ENCODE data around the gene PIK3R3. TPM values are rescaled to one million over a fixed set of nuclear protein-coding genes. Genes with fewer than 3 reads are reported as not detected.

The PIK3R3 gene
- total and polyA plus RNA-seq, 9 of the 15 experiments (the other 6 are each of a cell fraction or from before 2014, with no cell fraction given): 1.4 to 7.7 (median 4.6) TPM

GRCh38 chr1:46159516-46159915, 27.1 kb upstream of the PIK3R3 start (continued):
- TF ChIP-seq PBX2 (CRISPR knock-in tag; IDR thresholded peaks at IDR 0.05; ENCODE audit: low read depth): no peak
- no peak; the same call in 1 of the 2 replicates for TF ChIP-seq PBX2 (tag; conservative IDR thresholded peaks at IDR 0.05; ENCODE audit: low read depth)
- TF ChIP-seq MTA3 (IDR thresholded peaks at IDR 0.05; ENCODE audit: borderline replicate concordance): no peak
- 0 out of 2 replicates have a peak, but pooled peaks have one; percentile 46 for TF ChIP-seq HLTF (IDR thresholded peaks at IDR 0.05)
- TF ChIP-seq TGIF2 (CRISPR knock-in tag; IDR thresholded peaks at IDR 0.05): no peak
- TF ChIP-seq SMARCE1 (IDR thresholded peaks at IDR 0.05): peak; percentile 80; the same call in 1 of the 2 replicates
- 0 out of 4 replicates have a peak, but pooled peaks of 1 of the 2 experiments have one; percentile 15 for TF ChIP-seq RCOR1 (IDR thresholded peaks at IDR 0.05; ENCODE audit: borderline replicate concordance in 1 of 2, low read depth in 2 of 2, low read length in 2 of 2)
- no peak for TF ChIP-seq ZZZ3 (IDR thresholded peaks at IDR 0.05)
- peak; percentile 69 for TF ChIP-seq TEAD4 (IDR thresholded peaks at IDR 0.05; ENCODE audit: low read length)
- no peak for TF ChIP-seq TEAD4 (CRISPR knock-in tag; IDR thresholded peaks at IDR 0.05; ENCODE audit: borderline replicate concordance)
- no peak for TF ChIP-seq CGGBP1 (CRISPR knock-in tag; IDR thresholded peaks at IDR 0.05)
- TF ChIP-seq NFE2 (IDR thresholded peaks at IDR 0.05; ENCODE audit: low read depth): no peak
- peak; percentile 51; the same call in 1 of the 2 replicates for TF ChIP-seq NCOR1 (IDR thresholded peaks at IDR 0.05)
- no peak for TF ChIP-seq HCFC1 (IDR thresholded peaks at IDR 0.05; ENCODE audit: low read depth, low read length)
- peak; percentile 88 for TF ChIP-seq ZBTB26 (CRISPR knock-in tag; IDR thresholded peaks at IDR 0.05)
- TF ChIP-seq AFF1 (IDR thresholded peaks at IDR 0.05; ENCODE audit: low read depth in 1 of 2, partially characterized antibody in 2 of 2): no peak
- no peak for TF ChIP-seq ZNF347 (CRISPR knock-in tag; IDR thresholded peaks at IDR 0.05; ENCODE audit: low read depth)
- TF ChIP-seq MEF2A (IDR thresholded peaks at IDR 0.05; ENCODE audit: control insufficient read depth, low read depth, low read length): no peak
- TF ChIP-seq HOMEZ (CRISPR knock-in tag; IDR thresholded peaks at IDR 0.05): no peak
- TF ChIP-seq ZFP36 (IDR thresholded peaks at IDR 0.05; ENCODE audit: low read depth, low read length, partially characterized antibody): no peak

Measured in K562 (cell line).